WTC11 (cell line): ENCODE measurements around the gene CD2AP. TPM values are rescaled to one million over a fixed set of nuclear protein-coding genes. Genes with fewer than 3 reads are reported as not detected.

Source experiments
- ATF1 ChIP-seq: sonication (generic); formaldehyde crosslinking; IDR thresholded peaks from 2 replicates; pipeline ENCODE4 v1.8.1; 2023; ENCODE audit warnings: mild to moderate bottlenecking, moderate library complexity, missing genetic modification reagents
- CREM ChIP-seq: sonication (generic); formaldehyde crosslinking; IDR thresholded peaks from 2 replicates; pipeline ENCODE4 v1.8.1; 2022; ENCODE audit warnings: mild to moderate bottlenecking, missing genetic modification reagents, moderate library complexity
- GABPB1 ChIP-seq: sonication (generic); formaldehyde crosslinking; IDR thresholded peaks from 2 replicates; pipeline ENCODE4 v1.8.1; 2023; ENCODE audit warnings: mild to moderate bottlenecking, missing genetic modification reagents
- GTF2I ChIP-seq: fragments of 250-450 bp; sonication (Bioruptor Pico); conservative IDR thresholded peaks from 2 replicates; pipeline ENCODE4 v1.4.0; 2021; ENCODE audit warnings: mild to moderate bottlenecking
- JUN ChIP-seq: sonication (generic); formaldehyde crosslinking; IDR thresholded peaks from 2 replicates; pipeline ENCODE4 v1.8.0; 2023; ENCODE audit warnings: mild to moderate bottlenecking, missing genetic modification reagents
- NFATC4 ChIP-seq: fragments of 250-450 bp; sonication (Bioruptor Pico); IDR thresholded peaks from 2 replicates; pipeline ENCODE4 v1.9.0; 2021; ENCODE audit warnings: mild to moderate bottlenecking
- NFYB ChIP-seq: sonication (generic); formaldehyde crosslinking; conservative IDR thresholded peaks from 2 replicates; pipeline ENCODE4 v1.8.0; 2022; ENCODE audit warnings: low read depth, missing genetic modification reagents
- NR3C1 ChIP-seq: sonication (generic); formaldehyde crosslinking; conservative IDR thresholded peaks from 2 replicates; pipeline ENCODE4 v1.8.1; 2023; ENCODE audit warnings: low read depth, mild to moderate bottlenecking, missing genetic modification reagents
- SOX15 ChIP-seq: fragments of 250-450 bp; sonication (Bioruptor Pico); IDR thresholded peaks from 2 replicates; pipeline ENCODE4 v1.9.0; 2021; ENCODE audit warnings: mild to moderate bottlenecking
- TCF7 ChIP-seq: sonication (generic); formaldehyde crosslinking; IDR thresholded peaks from 2 replicates; pipeline ENCODE4 v1.8.0; 2022; ENCODE audit warnings: mild to moderate bottlenecking, low read depth, missing genetic modification reagents, moderate library complexity
- ZNF121 ChIP-seq: sonication (generic); formaldehyde crosslinking; IDR thresholded peaks from 2 replicates; pipeline ENCODE4 v1.8.0; 2023; ENCODE audit warnings: missing genetic modification reagents
- ZNF138 ChIP-seq: sonication (generic); formaldehyde crosslinking; conservative IDR thresholded peaks from 2 replicates; pipeline ENCODE4 v1.8.1; 2022; ENCODE audit warnings: mild to moderate bottlenecking, moderate library complexity, missing genetic modification reagents
- ZNF219 ChIP-seq: sonication (generic); formaldehyde crosslinking; IDR thresholded peaks from 2 replicates; pipeline ENCODE4 v1.8.0; 2023; ENCODE audit warnings: missing genetic modification reagents, mild to moderate bottlenecking, borderline replicate concordance
- ZNF232 ChIP-seq: sonication (generic); formaldehyde crosslinking; IDR thresholded peaks from 2 replicates; pipeline ENCODE4 v1.8.0; 2022; ENCODE audit warnings: mild to moderate bottlenecking, missing genetic modification reagents
- ZNF263 ChIP-seq: sonication (generic); formaldehyde crosslinking; IDR thresholded peaks from 2 replicates; pipeline ENCODE4 v1.8.1; 2022; ENCODE audit warnings: low read depth, mild to moderate bottlenecking, moderate library complexity, missing genetic modification reagents
- ZNF416 ChIP-seq: fragments of 250-450 bp; sonication (Bioruptor Pico); IDR thresholded peaks from 2 replicates; pipeline ENCODE4 v1.9.0; 2021; ENCODE audit warnings: mild to moderate bottlenecking, inconsistent platforms
- total RNA-seq: library from RNA; stranded (reverse); gene quantifications from 3 replicates; pipeline ENCODE4 v1.2.3, GENCODE V29; 2021
- TF ChIP-seq, protein P1 (sequence below): sonication (generic); formaldehyde crosslinking; IDR thresholded peaks from 2 replicates; pipeline ENCODE4 v1.8.0; 2022; ENCODE audit warnings: mild to moderate bottlenecking, missing genetic modification reagents
- TF ChIP-seq, protein P2 (sequence below): sonication (generic); formaldehyde crosslinking; IDR thresholded peaks from 2 replicates; pipeline ENCODE4 v1.8.1; 2022; ENCODE audit warnings: missing genetic modification reagents, borderline replicate concordance
- TF ChIP-seq, protein P3 (sequence below): sonication (generic); formaldehyde crosslinking; IDR thresholded peaks from 2 replicates; pipeline ENCODE4 v1.8.0; 2022; ENCODE audit warnings: mild to moderate bottlenecking, missing genetic modification reagents
- TF ChIP-seq, protein P4 (sequence below): sonication (generic); formaldehyde crosslinking; IDR thresholded peaks from 2 replicates; pipeline ENCODE4 v1.8.1; 2023; ENCODE audit warnings: mild to moderate bottlenecking, missing genetic modification reagents, moderate library complexity
- TF ChIP-seq, protein P5 (sequence below): sonication (generic); formaldehyde crosslinking; IDR thresholded peaks from 2 replicates; pipeline ENCODE4 v1.8.0; 2022; ENCODE audit warnings: mild to moderate bottlenecking, missing genetic modification reagents
- TF ChIP-seq, protein P6 (sequence below): sonication (generic); formaldehyde crosslinking; IDR thresholded peaks from 2 replicates; pipeline ENCODE4 v1.8.0; 2022; ENCODE audit warnings: mild to moderate bottlenecking, missing genetic modification reagents
- TF ChIP-seq, protein P7 (sequence below): sonication (generic); formaldehyde crosslinking; IDR thresholded peaks from 2 replicates; pipeline ENCODE4 v1.8.1; 2023; ENCODE audit warnings: mild to moderate bottlenecking, missing genetic modification reagents, borderline replicate concordance
- TF ChIP-seq, protein P8 (sequence below): fragments of 250-450 bp; sonication (Bioruptor Pico); IDR thresholded peaks from 2 replicates; pipeline ENCODE4 v2.1.2; 2022; ENCODE audit warnings: mild to moderate bottlenecking, moderate library complexity
- TF ChIP-seq, protein P9 (sequence below): sonication (generic); formaldehyde crosslinking; IDR thresholded peaks from 2 replicates; pipeline ENCODE4 v1.8.1; 2023; ENCODE audit warnings: mild to moderate bottlenecking, missing genetic modification reagents

CD2AP gene
- total RNA-seq, 1 experiment from 2014 or later: 77.0 TPM

DNA sequence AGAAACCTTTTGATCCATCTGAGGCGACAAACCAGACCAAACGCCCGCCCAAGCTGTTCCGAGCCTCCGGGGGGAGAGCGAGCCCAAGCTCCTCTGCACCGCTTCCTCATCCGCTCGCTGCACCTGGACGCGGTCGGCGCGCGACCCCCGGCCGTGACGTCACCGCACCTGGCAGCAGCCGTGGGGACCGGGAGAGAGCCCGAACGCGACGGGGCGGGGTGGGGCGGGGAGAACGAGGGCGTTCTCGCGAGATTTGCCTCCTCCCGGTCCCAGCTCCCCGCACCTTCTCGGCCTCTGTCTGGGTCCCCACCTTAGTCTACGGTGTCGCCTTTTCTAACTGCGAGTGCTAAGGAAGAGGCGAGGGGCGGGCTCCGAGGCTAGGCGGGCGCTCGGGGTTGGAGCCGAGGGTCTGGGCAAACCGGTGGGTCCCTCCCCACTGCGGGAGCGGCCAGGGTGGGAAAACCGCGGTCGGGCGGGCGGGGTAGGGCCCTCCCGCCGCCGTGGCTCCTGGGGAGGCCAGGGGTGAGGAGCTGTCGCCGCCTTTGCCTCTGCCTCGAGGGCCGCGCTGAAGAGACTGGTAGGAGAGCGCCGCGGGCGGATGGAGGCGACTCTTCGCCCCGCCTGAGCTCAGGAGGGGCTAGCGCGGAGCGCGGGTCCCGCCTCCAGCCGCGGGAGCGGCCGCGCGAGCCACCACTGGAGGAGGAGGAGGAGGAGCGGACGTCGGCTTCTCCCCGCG lies at the start of gene CD2AP (continued):
- TF ChIP-seq, protein P1, sequence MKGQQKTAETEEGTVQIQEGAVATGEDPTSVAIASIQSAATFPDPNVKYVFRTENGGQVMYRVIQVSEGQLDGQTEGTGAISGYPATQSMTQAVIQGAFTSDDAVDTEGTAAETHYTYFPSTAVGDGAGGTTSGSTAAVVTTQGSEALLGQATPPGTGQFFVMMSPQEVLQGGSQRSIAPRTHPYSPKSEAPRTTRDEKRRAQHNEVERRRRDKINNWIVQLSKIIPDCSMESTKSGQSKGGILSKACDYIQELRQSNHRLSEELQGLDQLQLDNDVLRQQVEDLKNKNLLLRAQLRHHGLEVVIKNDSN (CRISPR knock-in tag): no peak; the same call in 1 of the 2 replicates
- TF ChIP-seq, protein P2, sequence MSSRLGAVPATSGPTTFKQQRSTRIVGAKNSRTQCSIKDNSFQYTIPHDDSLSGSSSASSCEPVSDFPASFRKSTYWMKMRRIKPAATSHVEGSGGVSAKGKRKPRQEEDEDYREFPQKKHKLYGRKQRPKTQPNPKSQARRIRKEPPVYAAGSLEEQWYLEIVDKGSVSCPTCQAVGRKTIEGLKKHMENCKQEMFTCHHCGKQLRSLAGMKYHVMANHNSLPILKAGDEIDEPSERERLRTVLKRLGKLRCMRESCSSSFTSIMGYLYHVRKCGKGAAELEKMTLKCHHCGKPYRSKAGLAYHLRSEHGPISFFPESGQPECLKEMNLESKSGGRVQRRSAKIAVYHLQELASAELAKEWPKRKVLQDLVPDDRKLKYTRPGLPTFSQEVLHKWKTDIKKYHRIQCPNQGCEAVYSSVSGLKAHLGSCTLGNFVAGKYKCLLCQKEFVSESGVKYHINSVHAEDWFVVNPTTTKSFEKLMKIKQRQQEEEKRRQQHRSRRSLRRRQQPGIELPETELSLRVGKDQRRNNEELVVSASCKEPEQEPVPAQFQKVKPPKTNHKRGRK (CRISPR knock-in tag): no peak
- TF ChIP-seq TCF7 (CRISPR knock-in tag) (0 out of 2 replicates have a peak, but pooled peaks have one; percentile 41), CREM (CRISPR knock-in tag) (peak; percentile 95), SOX15 (CRISPR knock-in tag) (no peak), NFATC4 (CRISPR knock-in tag) (no peak), GTF2I (CRISPR knock-in tag) (no peak), ZNF416 (CRISPR knock-in tag) (0 out of 2 replicates have a peak, but pooled peaks have one; percentile 22), ZNF219 (CRISPR knock-in tag) (no peak; the same call in 1 of the 2 replicates), ZNF121 (CRISPR knock-in tag) (no peak), JUN (CRISPR knock-in tag) (0 out of 2 replicates have a peak, but pooled peaks have one; percentile 44), ZNF138 (CRISPR knock-in tag) (no peak), NFYB (no peak), NR3C1 (no peak), GABPB1 (CRISPR knock-in tag) (peak; percentile 30; the same call in 1 of the 2 replicates), ZNF232 (CRISPR knock-in tag) (peak; percentile 87; the same call in 1 of the 2 replicates), ATF1 (no peak), ZNF263 (CRISPR knock-in tag) (no peak)
- TF ChIP-seq, protein P3, sequence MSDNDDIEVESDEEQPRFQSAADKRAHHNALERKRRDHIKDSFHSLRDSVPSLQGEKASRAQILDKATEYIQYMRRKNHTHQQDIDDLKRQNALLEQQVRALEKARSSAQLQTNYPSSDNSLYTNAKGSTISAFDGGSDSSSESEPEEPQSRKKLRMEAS: peak; percentile 76; the same call in 1 of the 2 replicates
- TF ChIP-seq, protein P4, sequence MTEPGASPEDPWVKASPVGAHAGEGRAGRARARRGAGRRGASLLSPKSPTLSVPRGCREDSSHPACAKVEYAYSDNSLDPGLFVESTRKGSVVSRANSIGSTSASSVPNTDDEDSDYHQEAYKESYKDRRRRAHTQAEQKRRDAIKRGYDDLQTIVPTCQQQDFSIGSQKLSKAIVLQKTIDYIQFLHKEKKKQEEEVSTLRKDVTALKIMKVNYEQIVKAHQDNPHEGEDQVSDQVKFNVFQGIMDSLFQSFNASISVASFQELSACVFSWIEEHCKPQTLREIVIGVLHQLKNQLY (CRISPR knock-in tag): no peak
- TF ChIP-seq, protein P5, sequence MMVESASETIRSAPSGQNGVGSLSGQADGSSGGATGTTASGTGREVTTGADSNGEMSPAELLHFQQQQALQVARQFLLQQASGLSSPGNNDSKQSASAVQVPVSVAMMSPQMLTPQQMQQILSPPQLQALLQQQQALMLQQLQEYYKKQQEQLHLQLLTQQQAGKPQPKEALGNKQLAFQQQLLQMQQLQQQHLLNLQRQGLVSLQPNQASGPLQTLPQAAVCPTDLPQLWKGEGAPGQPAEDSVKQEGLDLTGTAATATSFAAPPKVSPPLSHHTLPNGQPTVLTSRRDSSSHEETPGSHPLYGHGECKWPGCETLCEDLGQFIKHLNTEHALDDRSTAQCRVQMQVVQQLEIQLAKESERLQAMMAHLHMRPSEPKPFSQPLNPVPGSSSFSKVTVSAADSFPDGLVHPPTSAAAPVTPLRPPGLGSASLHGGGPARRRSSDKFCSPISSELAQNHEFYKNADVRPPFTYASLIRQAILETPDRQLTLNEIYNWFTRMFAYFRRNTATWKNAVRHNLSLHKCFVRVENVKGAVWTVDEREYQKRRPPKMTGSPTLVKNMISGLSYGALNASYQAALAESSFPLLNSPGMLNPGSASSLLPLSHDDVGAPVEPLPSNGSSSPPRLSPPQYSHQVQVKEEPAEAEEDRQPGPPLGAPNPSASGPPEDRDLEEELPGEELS: peak; percentile 64; the same call in 1 of the 2 replicates
- TF ChIP-seq, protein P6, sequence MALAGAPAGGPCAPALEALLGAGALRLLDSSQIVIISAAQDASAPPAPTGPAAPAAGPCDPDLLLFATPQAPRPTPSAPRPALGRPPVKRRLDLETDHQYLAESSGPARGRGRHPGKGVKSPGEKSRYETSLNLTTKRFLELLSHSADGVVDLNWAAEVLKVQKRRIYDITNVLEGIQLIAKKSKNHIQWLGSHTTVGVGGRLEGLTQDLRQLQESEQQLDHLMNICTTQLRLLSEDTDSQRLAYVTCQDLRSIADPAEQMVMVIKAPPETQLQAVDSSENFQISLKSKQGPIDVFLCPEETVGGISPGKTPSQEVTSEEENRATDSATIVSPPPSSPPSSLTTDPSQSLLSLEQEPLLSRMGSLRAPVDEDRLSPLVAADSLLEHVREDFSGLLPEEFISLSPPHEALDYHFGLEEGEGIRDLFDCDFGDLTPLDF (CRISPR knock-in tag): no peak
- TF ChIP-seq, protein P7, sequence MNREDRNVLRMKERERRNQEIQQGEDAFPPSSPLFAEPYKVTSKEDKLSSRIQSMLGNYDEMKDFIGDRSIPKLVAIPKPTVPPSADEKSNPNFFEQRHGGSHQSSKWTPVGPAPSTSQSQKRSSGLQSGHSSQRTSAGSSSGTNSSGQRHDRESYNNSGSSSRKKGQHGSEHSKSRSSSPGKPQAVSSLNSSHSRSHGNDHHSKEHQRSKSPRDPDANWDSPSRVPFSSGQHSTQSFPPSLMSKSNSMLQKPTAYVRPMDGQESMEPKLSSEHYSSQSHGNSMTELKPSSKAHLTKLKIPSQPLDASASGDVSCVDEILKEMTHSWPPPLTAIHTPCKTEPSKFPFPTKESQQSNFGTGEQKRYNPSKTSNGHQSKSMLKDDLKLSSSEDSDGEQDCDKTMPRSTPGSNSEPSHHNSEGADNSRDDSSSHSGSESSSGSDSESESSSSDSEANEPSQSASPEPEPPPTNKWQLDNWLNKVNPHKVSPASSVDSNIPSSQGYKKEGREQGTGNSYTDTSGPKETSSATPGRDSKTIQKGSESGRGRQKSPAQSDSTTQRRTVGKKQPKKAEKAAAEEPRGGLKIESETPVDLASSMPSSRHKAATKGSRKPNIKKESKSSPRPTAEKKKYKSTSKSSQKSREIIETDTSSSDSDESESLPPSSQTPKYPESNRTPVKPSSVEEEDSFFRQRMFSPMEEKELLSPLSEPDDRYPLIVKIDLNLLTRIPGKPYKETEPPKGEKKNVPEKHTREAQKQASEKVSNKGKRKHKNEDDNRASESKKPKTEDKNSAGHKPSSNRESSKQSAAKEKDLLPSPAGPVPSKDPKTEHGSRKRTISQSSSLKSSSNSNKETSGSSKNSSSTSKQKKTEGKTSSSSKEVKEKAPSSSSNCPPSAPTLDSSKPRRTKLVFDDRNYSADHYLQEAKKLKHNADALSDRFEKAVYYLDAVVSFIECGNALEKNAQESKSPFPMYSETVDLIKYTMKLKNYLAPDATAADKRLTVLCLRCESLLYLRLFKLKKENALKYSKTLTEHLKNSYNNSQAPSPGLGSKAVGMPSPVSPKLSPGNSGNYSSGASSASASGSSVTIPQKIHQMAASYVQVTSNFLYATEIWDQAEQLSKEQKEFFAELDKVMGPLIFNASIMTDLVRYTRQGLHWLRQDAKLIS: no peak
- TF ChIP-seq, protein P8, sequence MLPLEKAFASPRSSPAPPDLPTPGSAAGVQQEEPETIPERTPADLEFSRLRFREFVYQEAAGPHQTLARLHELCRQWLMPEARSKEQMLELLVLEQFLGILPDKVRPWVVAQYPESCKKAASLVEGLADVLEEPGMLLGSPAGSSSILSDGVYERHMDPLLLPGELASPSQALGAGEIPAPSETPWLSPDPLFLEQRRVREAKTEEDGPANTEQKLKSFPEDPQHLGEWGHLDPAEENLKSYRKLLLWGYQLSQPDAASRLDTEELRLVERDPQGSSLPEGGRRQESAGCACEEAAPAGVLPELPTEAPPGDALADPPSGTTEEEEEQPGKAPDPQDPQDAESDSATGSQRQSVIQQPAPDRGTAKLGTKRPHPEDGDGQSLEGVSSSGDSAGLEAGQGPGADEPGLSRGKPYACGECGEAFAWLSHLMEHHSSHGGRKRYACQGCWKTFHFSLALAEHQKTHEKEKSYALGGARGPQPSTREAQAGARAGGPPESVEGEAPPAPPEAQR (CRISPR knock-in tag): no peak
- TF ChIP-seq, protein P9, sequence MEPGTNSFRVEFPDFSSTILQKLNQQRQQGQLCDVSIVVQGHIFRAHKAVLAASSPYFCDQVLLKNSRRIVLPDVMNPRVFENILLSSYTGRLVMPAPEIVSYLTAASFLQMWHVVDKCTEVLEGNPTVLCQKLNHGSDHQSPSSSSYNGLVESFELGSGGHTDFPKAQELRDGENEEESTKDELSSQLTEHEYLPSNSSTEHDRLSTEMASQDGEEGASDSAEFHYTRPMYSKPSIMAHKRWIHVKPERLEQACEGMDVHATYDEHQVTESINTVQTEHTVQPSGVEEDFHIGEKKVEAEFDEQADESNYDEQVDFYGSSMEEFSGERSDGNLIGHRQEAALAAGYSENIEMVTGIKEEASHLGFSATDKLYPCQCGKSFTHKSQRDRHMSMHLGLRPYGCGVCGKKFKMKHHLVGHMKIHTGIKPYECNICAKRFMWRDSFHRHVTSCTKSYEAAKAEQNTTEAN (CRISPR knock-in tag): no peak
